Spleen (tissue), 7 donors: ENCODE data around the gene OXSM.

Experiments
- CTCF ChIP-seq, 11 experiments: fragments of 200-600 bp in 7 of 11; fragments of 450-650 bp in 4 of 11; sonication (generic) in 4 of 11; IDR thresholded peaks in 8 of 11; conservative IDR thresholded peaks in 3 of 11; 1 replicate in 7 of 11; 2 replicates in 4 of 11; pipeline versions ENCODE4 v1.4.0 to v1.8.0; 2016 to 2021; ENCODE audit warnings: antibody characterized with exemption in 11 of 11, inconsistent platforms in 4 of 11, mild to moderate bottlenecking in 1 of 11
- POLR2AphosphoS5 ChIP-seq, 3 donors: sonication (generic); formaldehyde crosslinking; IDR thresholded peaks; one replicate each; pipeline ENCODE4 v1.5.1; 2017; ENCODE audit warnings: antibody characterized with exemption in 3 of 3
- donor health status: DM: no; HTN: no; CAD: no; lungs with moderate emphysema.
- donor health status: DM: no; HTN: no; CAD: no.
- donor health status: DM: no; HTN: no; CAD: no.

GRCh38 chr3:25820366-25820765, 30.5 kb downstream of the OXSM start:
- TF ChIP-seq CTCF (IDR thresholded peaks at IDR 0.05 in 8 of 11, conservative IDR thresholded peaks at IDR 0.05 in 3 of 11) (no peak), POLR2AphosphoS5 (IDR thresholded peaks at IDR 0.05) (no peak)
